HG03457 (cell line): ENCODE data around the gene SHH.

Experiments used
- ATAC-seq: cut with Tn5 transposase; IDR thresholded peaks from one replicate; pipeline ENCODE4 v1.9.1; 2021; ENCODE audit warnings: moderate number of reproducible peaks; ENCODE audit not compliant: unreplicated experiment

The SHH gene

DNA sequence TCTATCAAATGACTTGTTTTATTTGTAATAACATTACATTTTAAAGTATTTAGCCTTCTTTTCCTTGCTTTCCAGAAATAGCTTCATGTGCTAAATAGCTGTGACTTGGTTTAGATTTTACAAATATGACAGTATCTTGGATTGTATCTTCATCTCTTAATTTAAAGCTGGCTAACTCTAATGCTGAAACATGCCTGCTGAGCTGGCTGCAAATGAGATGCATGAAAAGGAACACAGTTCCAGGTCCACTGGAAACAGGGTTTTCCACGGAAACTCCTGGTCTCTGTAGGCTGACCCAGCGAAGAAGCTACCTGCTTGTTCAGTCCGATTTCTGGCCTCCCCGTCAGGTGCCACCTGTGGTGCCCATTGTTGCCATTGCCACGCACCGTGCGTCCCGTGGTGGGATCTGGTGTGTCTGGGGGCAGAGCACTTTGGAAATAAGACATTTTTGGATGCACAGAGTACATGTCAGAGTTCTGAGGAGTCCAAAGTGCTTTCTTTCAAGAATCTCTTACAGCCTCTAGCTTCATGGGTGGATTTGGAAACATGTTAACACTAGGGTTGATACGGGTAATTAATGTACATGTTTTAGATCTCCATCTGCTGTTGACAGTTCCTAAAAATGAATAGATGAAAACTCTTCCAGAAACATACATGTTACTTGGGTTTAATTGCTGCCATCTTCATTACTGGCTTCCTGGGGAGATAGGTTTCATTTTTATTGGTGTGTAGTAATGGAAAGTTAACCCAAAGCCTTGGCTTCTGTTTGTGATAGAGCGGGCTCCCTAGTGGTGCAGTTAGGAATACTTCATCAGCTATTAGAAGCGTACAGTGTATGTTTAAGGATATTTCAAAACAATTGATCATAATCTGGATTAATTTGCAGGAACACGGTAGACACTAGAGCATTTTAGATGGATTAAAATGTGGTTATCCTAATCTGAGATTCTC, 45.0 kb downstream of the SHH start:
- ATAC-seq, result no peak

DNA sequence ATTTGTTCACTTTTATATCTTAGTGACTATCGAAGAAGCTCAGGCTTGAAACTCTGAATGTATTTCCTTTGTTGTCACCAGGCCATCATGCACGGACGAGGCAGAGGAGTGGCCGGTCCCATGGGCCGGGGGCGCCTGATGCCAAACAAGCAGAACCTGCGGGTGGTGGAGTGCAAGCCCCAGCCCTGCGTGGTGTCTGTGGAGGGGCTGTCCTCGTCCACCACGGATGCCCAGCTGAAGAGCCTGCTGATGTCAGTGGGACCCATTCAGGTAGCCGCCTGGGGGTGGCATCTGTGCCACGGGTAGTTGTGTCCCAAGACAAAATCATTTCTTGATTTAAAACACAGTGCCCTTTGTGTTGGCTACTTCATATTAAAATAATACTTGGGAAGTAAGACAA, 45.9 kb downstream of the SHH start:
- no peak for ATAC-seq

DNA sequence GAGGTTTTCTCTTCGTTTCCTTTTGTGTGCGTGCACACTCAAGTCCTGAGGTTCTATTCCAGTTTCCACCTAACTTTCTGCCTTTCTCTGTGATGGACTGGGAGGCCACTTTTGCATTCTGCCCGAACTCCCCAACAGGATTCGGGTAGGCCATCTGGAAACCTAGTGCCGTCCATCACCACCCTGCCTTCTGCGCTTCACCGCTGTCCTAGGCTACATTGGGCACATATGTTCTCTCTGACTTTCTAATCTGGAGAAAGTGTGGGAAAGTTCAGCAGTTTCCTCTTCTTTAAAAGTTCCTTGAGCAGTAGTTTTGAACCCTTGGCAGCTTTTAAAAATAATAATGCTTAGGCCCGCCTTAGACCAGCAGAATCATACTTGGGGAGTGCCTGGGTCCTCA, 46.8 kb downstream of the SHH start:
- no peak for ATAC-seq

DNA sequence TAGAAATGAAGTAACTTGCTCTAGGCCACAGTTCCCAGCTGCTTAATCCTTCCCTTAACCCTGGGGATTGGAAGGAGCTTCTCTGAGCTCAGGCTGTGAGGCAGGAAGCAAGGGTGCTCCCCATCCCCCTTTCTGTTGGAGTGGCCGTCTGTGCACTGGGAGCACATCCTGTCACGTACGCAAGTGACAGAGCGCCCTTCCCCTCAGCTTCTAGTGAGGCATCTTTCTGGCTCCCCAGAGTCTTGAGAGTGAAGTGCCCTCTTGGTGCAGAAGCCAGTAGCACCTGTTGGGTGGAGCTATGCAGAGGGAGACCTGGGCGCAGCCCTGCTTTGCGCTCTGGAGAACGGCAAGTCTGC, 47.8 kb downstream of the SHH start:
- ATAC-seq, result peak; percentile 46

DNA sequence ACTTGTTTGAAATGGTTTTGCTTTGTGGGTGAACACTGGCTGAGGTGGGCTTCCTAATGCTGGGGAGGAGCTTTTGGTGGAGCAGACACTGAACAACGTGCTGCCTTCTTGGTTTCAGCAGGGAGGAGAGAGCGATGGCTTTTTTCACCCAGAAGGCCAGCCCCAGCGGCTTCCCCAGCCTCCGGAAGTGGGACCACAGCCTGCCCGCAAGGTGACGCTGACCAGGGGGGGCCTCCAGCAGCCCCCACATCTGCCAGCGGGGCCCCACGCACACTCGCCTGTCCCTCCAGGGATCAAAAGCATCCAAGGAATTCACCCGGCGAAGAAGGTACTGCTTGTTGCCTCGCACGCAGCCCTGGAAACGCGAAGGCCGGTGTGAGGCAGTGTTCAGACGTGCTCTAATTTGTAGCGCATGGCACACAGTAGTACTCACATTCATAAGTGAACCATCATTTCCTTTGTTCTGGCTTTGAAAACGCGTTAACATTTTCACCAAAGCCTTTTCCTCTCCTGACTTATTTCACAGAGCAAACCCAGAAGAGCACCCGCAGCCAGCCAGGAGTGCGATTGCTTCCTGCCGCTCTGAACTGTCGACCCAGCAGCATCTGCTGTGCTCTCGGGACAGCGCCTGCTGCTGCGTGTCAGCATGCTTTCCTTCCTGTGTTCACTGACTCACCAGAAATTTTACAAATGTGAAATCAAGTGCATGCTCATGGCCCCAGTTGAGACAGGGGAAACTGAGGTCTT, 48.4 kb downstream of the SHH start:
- peak; percentile 73 for ATAC-seq

DNA sequence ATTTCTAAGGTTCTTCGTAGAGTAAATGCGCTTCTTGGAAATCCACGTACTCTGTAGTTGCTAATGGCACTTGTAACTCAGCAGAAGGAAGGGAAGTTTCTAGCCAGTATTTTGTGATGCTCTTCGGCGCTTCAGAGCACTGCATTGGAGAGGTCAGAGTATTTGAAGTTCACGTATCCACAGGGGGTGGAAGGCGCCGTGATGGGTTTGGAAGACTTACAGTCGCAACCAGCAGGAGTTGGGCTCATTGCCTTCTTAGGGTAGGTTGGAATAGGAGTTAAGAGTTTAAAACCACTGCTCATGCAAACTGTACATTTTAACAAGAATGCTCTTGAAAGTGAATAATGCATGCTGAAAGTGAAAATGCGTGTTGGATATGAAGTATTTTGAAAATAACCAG, 49.1 kb downstream of the SHH start:
- no peak for ATAC-seq

DNA sequence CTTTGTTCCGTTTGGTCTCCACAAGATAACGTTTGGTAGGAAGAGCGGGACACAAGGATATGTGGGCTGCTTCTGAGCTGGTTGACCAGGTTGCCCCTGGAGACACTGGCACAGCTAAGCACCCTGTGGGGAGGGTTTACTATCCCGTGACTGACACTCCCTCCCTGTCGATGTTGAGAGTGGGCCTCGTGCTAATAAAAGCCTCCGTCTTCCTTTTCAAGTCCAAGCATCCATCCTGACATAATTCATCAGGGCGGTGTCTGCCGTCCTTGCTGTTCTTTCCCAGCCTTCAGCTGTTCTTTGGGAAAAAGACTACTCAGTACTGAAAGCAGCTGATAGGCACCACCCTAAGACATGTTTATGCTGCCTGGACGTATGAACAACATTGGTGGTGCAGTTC, 49.6 kb downstream of the SHH start:
- no peak for ATAC-seq

DNA sequence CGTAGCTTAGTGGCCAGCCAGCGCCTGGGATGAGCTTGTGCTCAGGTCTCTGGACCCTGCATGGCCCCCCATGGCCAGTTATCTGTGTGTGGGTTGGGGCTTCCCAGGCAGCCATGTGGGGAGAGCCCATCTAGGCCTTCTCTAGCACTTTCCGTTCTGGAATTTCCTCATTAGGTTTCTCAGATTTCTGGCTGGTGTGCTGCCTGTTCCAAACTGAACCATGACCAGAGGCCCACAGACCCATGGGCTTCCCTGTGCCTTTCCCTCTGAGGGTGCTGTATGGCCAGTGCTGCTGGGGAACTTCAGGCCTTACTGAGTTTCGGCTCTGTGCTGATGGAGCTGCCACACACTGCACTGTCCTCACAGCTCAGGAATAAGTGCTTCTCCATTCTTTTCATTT, 50.2 kb downstream of the SHH start:
- no peak for ATAC-seq

DNA sequence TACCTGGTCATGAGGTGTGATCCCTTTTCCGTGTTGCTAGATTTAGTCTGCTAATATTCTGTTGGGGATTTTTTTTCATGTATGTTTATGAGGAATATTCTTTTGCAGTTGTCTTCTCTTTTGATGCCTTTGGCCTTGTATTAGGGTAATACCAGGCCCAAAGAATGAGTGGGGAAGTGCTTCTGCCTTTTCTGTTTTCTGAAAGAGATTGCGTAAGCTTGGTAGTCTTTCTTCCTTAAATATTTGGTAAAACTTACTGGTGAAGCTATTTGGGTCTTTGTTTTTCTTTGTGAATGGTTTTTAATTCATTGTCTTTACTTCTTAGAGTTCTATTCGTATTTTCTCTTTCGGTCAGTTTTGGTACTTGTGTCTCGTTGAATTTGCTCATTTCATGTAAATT, 51.1 kb downstream of the SHH start:
- no peak for ATAC-seq

DNA sequence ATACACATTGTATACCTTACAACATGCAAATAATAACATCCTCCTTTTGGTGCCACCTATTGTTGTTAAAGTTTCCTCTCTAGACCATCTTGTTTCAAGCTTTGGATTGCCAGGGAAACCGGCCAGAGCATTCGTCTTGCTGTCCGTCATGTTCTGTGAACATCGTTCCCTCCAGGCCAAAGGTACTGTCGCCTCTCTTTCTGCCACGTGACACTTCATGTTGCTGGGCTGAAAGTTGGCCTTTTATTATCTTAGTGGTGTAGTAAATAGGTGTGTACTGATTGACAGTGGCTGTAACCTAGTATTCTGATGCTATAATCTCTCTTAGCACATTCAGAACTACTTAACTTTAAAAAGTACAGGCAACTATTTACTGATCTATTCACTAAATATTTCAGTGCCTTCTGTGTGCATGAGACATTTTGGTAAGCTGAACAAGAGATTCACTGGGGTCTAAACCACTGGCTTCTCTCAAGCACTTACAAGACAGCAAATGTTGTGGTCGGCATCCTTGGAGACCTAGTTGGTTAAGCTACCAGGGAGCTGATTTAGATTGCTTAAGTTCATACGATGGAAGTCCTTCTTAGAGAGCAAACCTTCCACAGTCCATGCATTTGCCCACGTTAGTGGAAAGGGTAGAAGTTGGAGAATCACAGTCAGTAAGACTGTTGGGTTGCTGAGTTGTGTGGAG, 52.4 kb downstream of the SHH start:
- ATAC-seq, result no peak

DNA sequence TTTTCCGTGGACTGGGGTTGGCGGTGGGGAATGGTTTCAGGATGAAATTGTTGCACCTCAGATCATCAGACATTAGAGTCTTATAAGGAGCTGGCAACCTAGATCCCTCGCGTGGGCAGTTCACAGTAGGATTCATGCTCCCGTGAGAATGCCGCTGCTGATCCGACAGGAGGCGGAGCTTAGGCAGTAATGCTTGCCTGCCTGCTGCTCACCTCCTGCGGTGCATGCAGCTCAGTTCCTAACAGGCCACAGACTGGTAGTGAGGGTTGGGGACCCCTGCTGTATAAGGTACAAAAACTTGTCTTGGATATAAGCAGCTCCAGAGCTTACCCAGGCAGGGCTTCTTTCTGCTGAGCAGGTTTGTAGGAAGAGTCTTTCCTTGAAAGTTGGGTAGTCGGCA, 53.9 kb downstream of the SHH start:
- no peak for ATAC-seq

DNA sequence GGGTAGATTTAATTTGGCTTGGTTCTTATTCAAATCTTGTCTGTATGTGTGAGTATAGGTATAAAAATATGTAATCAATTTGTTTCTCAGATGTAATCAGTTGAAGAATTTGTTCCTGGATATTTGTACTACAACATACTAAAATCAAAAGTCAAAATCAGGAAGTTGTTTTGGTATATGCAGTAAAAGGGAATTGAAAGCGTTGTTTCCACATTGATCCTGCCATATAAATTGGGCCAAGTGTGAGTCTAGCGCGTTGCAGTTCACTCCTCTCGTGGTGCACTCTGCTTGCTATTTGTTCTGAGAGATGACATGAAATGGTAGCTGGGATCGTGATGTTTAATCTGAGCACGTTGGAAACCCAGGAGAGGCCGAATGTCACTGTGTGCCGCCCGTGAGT, 55.9 kb downstream of the SHH start:
- ATAC-seq, result no peak

DNA sequence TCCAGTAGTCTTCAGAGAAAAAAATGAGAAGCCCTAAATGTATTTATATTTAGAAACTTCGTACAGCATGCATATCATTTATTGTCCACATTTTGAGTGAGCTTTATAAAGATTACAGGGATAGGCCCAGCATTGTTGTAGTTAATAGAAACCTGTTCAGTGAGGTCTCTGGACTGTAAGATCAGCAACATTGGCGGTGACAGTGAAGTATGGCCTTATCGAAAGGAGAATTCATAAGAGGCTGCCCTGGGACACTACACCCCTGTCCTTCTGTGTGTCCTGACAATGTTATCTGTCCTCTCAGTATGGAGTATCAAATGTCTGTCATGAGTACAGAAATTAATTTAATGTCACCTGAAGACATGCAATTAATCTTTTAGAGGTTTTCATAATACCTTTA, 57.2 kb downstream of the SHH start:
- ATAC-seq, result no peak

DNA sequence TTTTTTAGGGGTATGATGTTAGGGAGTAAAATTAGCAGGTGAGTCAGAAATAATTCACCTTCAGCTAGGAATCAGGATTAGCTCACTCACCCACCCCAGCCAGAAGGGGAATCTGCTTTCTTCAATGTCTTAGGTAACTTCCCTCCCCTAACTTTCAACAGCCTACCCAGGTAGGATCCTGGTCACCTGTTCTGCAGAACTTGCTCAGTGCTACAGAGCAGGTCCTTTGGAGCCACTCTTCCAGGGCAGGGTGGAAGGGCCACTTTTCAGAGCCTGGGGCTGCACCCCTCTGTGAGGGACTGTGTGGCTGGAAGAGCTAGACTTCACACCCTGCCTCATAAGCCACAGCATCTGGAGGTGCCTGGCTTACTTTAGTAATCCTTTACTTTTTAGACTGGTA, 58.1 kb downstream of the SHH start:
- no peak for ATAC-seq

DNA sequence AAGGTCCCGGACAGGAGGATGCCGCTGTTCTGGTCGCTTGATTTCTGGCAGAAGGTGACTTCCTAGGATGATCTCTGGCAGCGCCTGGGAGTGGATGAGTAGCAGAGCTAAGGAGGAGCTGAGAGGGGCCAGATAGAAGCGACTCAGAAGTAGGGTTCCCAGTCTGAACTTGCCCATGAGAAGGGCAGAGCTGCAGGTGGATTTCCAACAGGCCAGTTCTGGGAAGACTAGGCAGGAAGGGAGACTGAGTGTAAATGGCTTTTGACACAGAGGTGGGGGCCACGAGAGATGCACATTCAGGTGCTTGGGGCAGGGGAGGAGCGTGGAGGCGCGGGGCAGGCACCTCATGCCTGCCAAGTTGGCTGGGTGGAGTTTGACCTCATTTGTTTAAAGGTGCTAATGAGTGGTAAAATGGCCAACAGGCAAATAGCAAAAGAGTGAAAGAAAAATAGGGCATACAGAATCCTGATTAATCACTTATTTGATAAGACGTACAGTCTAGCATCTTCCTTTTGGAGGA, 58.8 kb downstream of the SHH start:
- no peak for ATAC-seq

DNA sequence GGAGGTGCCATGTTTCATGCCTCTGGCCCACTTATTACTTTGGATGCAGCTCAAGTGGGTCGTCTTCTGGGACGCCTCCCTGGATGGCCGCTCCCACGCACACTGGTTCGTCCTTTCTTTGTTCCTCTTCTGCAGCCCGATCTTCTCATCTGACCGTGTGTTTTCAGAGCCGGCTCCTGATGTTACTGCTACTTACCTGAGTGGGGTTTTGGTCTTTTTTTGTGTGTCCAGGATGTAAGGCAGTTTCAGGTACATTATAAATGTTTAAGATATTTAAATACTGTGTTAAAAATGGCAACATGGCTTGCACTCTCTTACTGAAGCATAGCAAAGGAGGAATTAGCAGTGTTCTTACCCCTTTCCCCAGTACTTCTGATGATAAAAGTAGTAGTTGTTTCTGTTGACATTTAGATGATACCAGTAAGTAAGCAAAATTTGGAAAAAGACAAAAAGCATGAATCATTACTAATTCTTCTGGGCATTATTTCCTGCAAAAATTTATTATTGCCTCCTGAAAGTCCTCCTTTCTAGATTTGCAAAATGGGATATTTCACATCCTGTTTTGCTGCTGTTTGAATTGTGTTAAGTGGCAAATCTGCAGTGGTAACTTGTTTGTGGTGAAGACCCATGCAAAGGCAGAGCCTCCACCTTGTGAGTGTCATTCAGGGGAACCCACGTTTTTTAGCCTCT, 59.4 kb downstream of the SHH start:
- peak; percentile 43 for ATAC-seq

DNA sequence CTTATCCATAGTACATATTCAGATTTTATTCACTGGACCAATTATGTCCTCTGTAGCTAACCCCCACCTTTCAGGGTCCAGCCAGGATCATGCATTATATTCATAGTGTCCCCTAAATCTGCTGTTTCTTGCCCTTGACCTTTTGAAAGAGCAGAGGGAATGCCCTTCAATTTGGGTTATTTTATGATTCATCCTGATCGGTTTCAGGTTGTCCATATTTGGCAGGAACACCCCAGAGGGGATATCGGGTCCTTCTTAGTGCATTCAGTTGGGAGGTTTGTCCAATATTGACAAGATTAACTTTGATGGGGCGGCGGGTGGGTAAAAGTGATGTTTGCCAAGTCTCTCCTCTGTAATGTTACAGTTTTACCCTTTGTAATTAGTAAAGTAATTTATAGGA, 60.9 kb downstream of the SHH start:
- no peak for ATAC-seq

DNA sequence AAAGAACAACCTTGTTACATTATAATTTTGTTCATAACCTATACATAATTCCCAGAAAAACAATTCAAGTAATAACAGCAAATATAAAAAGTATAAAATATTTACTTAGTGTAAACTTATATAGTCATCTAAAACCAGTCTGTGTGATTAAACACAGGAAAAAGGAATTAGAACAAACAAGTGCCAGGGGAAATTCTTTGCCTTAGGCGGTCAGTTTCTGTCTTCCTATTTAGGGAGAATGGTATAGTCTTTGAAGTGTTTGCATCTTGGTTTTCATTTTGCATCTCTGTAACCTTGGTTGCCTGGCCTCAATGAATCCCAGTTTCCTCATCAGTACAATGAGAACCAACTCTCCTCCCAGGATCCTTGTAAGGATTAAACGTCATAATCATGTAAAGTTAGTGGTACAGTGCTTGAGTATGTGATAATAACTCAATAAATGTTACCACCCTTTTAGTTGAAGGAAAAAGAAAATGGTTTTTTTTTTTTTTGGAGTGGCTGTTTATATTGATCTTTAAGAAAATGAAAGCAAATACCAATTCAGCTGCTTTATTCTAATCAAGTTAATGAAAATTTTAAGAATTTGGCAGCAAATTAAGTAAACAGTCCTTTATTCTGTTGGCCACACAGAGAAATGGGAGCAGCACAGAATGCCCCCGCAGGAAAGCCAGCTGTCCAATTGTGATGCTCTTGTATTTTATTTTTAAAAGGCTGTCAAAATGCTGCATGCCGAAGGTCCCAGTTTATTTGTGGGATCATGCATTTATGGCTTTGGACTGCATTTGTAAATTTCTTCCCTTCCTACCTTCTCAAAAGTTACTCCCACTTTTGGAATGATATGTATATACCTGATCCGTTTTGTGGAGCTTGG, 61.8 kb downstream of the SHH start:
- ATAC-seq, result no peak
